Ecto neural progenitor cell (in vitro differentiated cells): Measurements from ENCODE around the gene SETD6.
A peak's percentile ranks its signal among the peaks of the same experiment; 100 is the strongest.
"Not testable (repeated sequence)": the region's sequence is repeated elsewhere in the genome, so short reads cannot be mapped to it uniquely, and the experiment has no call there.

Experiments used
- DNase-seq: peaks from one replicate; pipeline ENCODE4 v3.0.0-alpha.2; 2018; ENCODE audit warnings: low spot score

The SETD6 gene

GRCh38 chr16:58515125-58515870 is at the start of gene SETD6:
Gene SETD6, plus strand, starts transcription at chr16:58515517. Its CDS starts 21 bp downstream, at chr16:58515538.
- peak; percentile 93 for DNase-seq

DNA sequence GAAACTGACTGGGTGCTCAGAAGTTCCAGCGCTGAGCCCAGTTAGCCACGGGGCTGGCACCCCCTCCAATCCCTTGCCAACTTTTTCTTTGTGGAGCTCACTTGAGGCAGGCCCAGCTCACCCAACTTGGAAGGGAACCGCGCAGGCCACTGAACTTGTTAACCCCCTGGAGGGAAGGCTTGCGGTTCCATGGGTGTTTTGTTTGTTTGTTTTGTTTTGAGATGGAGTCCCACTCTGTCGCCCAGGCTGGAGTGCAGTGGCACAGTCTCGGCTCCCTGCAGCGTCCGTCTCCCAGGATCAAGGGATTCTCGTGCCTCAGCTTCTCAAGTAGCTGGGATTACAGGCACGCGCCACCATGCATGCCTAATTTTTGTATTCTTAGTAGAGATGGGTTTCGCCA is 49.5 kb upstream of the SETD6 start:
- DNase-seq = no peak

GRCh38 chr16:58466396-58466795 is 48.9 kb upstream of the SETD6 start:
- DNase-seq = no peak

GRCh38 chr16:58467905-58468304 is 47.4 kb upstream of the SETD6 start:
- no peak for DNase-seq

GRCh38 chr16:58471209-58471975 is 43.9 kb upstream of the SETD6 start:
- no peak for DNase-seq

GRCh38 chr16:58472266-58472665 is 43.1 kb upstream of the SETD6 start:
- DNase-seq = no peak

GRCh38 chr16:58472827-58473226 is 42.5 kb upstream of the SETD6 start:
- DNase-seq = no peak

DNA sequence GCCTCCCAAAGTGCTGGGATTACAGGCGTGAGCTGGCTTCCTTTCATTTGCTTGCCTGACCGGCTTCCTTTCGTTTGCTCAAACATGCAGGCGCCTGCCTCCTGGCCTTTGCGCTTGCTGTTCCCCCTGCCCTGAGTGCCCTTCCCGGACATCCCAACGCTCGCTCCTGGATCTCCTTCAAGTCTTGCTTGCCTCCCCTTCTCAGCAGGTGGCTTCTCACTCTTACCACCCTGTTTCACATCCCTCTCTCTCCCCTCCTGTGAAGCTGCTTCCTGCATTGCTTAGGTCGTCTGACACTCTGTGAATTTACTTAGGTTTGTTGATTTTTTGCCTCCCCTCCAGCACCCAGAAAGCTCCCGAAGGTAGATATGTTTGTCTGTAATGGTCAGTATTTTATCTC is 41.0 kb upstream of the SETD6 start:
- DNase-seq = no peak

GRCh38 chr16:58475091-58475619 is 40.2 kb upstream of the SETD6 start:
- DNase-seq = no peak

DNA sequence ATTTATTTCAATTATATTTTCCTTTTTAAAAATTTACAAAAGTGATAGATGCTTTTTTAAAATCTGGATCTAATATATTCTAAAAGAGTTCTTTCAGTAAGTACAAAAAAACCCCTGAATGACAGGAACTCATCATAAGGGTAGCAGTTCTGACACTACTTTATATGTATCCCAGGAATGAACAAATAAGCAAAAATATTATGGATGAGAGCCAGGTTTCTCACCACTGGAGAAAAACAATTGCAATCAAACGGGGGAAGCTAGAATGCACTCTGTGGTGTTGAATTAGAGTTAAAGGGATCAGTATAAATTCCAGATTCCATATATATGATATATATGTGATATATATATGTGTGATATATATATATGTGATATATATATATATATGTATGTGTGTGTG is 38.5 kb upstream of the SETD6 start:
- no peak for DNase-seq

DNA sequence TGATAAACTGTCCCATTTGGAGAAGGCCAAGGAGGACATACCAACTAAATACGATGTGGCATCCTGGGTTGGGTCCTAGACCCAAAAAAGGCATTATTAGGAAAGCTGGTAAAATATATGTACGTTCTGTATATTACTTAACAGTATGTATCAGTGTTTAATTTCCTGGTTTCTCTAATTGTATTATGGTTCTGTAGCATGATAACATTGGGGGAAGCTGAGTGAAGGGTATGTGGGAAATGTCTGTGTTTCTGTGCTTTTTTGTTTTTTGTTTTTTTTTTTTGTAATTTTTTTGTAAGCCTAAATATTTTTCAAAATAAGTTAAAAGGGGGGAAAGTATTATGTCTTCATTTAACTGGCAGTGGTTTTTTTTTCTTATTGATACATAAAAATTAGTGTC is 36.9 kb upstream of the SETD6 start:
- no peak for DNase-seq

DNA sequence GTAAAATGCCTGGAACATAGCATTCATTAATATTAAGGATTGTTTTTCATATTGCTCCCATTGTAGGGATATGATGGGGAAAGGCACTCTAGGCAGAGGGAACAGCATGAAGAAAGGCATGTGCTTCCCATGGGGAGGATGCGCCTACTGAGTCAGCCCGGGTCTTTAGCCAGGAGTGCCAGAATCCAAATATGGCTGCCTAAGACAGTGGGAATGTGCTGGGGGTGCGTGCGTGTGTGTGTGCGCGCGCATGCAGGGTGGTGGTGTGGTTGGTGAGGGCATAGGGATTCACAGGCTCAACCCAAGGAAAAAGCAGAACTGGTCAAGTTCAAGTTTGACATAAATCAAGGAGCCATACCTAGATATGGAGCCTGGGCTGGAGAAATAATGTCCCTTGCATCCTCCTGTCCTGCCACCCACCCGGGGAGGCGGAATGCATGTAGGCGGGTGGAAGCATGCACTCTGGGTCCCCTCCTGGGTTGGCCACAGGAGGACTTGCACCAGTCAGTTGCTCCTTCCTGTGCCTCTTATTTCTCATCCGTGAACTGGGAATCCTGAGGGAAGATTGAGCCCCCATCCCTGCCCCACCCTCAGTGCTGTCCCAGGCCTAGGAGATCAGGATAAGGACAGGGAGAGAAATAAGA is 34.0 kb upstream of the SETD6 start:
- no peak for DNase-seq

- no peak for DNase-seq
These were observed 33.4 kb upstream of the SETD6 start for GRCh38 chr16:58481931-58482330.

GRCh38 chr16:58485184-58485887 is 30.0 kb upstream of the SETD6 start:
- no peak for DNase-seq

- peak; percentile 93 for DNase-seq
These were observed 27.6 kb upstream of the SETD6 start for GRCh38 chr16:58487566-58488351.

GRCh38 chr16:58488531-58488930 is 26.8 kb upstream of the SETD6 start:
- DNase-seq = no peak

DNA sequence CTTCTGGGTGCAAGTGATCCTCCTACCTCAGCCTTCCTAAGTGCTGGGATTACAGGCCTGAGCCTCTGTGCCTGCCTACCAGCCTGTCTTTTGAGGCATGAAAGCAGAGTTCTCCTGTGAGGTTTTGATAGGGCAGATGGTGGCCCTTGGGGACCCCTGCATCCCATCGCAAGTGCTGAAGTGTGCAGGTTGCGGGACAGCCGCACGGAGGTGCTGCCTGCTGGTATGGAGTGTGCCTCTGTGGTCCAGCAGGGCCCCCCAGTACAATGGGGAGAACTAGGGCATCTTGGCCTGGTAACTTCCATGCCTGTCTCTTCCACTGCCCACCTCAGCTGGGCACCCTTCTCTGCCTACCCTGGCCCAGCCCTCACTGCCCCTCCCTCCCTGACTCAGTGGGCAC is 25.3 kb upstream of the SETD6 start:
- no peak for DNase-seq

- not testable (repeated sequence) for DNase-seq
These were observed 24.8 kb upstream of the SETD6 start for GRCh38 chr16:58490539-58490938.

DNA sequence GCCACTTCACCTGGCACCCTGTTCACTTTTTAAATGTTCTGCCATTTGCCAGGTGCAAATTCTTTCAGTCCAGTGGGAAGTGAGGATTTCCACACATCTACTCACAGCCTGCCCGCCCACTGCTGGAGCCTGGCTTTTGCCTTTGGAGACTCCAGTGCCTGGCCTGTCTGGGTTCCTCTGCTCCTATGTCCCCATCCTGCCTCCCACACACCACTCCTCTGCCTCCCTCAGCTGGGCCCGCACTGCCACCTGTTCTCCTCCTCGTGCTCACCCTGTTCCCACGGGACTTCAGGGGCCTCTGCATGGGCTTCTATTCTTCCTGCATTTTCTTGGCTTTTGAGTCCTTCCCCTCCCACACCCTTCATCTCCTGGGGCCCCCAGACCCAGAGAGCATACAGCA is 23.3 kb upstream of the SETD6 start:
- peak; percentile 37 for DNase-seq

- DNase-seq = peak; percentile 64
These were observed 22.6 kb upstream of the SETD6 start for GRCh38 chr16:58492735-58493134.

DNA sequence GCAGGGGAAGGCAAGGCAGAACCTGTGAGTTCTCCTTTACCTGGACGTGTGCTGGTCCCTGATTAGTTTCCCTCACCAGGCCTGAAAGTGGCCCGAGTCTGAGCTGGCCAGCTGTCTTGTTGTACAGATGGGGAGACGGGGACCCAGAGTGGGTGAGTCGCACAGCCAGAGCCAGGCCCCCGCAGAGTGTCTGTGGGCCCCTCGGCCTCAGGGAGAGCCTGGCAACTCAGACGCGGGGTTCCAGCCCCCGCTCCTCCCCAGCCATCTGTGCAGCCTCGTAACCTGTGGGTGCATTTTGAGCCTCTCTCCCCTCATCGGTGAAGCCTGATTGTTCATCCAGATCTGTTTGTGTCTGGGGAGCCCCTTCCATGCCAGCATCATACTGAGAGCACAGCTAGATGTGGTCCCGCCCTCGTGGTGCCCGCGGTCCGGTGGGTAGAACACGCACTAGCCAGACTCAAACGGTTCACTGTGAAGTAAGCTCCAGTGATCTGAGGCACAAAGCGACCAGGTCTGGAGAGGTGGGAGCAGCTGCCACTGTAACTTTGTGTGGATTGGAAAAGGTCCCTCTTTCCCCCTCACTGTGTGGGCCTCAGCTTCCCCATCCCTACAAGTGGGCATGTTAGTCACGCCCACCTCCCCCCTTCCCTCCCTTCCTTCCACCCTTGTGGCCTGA is 21.4 kb upstream of the SETD6 start:
- DNase-seq = peak; percentile 43
